ENCODE data around the gene PLEK2.
A peak's percentile ranks its signal among the peaks of the same experiment; 100 is the strongest.

Gene PLEK2

DNA sequence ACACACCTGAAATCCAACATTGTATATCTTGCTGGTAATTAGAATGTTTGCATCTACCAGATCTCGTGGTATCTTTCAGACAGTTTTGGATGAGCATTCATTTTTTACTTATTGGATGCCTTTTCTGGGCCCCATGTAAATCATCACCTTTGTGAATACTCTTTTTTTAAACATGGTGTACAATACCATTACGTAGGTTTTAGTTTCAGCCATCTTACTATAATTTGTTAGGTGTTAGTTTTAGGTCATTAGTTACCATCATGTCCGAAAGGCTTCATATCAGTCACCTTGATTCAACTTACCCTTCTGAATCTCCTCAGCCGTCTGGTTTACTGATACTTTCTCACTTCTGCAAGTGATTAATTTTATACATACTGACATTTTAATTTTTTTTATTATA, 46.5 kb downstream of the PLEK2 start:
- no peak overlapping the region for H3K27ac ChIP-seq
- no peak for DNase-seq
- TF ChIP-seq, protein P1, sequence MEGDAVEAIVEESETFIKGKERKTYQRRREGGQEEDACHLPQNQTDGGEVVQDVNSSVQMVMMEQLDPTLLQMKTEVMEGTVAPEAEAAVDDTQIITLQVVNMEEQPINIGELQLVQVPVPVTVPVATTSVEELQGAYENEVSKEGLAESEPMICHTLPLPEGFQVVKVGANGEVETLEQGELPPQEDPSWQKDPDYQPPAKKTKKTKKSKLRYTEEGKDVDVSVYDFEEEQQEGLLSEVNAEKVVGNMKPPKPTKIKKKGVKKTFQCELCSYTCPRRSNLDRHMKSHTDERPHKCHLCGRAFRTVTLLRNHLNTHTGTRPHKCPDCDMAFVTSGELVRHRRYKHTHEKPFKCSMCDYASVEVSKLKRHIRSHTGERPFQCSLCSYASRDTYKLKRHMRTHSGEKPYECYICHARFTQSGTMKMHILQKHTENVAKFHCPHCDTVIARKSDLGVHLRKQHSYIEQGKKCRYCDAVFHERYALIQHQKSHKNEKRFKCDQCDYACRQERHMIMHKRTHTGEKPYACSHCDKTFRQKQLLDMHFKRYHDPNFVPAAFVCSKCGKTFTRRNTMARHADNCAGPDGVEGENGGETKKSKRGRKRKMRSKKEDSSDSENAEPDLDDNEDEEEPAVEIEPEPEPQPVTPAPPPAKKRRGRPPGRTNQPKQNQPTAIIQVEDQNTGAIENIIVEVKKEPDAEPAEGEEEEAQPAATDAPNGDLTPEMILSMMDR (IDR thresholded peaks at IDR 0.05; ENCODE audit: low read depth, low read length): no peak
- H3K9me3 ChIP-seq (ENCODE audit: severe bottlenecking): no peaks in the 10 kb centered on the region
- H3K36me3 ChIP-seq: peaks cover 73% of the 10 kb centered on the region
- H3K4me3 ChIP-seq (ENCODE audit: low read depth, low read length): no peak overlapping the region
- H3K27me3 ChIP-seq (ENCODE audit: insufficient read depth, low read depth, severe bottlenecking): no peaks in the 10 kb centered on the region

DNA sequence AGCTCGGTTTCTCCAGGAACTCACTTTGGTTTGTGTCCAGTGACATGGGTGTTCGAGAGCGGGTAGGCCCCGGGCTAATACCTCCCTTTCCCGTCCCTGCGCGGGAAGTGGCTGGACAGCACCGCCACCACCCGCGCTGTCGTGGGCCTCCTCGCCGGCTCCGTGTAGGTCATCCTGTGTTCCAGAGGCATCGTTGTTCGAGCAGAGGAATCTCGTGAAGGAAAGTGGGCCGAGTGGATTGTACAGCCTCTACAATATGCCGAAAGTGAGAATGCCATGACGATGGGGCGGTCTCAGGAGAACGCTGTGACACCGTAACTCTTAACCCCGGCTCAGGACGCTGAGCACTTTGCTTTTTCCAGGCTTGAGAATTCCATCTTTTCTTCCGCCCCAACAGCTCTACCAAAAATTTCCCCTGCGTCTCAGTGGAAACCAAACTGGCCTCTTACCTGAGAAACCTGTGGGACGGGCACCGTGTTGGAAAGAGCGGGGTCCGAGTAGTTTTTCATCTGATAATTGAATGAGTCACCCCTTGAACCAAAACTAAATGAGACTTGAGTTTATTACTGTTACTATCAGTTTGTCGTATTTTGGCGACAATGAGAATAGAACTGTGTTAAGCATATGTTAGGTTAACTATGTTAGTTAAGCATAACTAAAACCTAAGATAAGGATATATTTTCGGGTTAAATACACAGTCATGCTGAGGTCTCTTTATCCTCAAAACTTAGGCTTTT, 51.3 kb downstream of the PLEK2 start:
- no peak for DNase-seq
- H3K27me3 ChIP-seq (ENCODE audit: insufficient read depth, low read depth, severe bottlenecking): no peaks in the 10 kb centered on the region
- H3K36me3 ChIP-seq: peaks cover 40% of the 10 kb centered on the region
- peak overlapping the region; percentile 84 for H3K4me3 ChIP-seq (ENCODE audit: low read depth, low read length)
- peak overlapping the region; percentile 99 for H3K27ac ChIP-seq
- TF ChIP-seq, protein P1 (IDR thresholded peaks at IDR 0.05; ENCODE audit: low read depth, low read length): no peak
- no peaks in the 10 kb centered on the region for H3K9me3 ChIP-seq (ENCODE audit: severe bottlenecking)

- peak; percentile 99 for DNase-seq
- Histone ChIP-seq H3K27ac (peak within 1 kb of the TSS; percentile 99), H3K4me3 (ENCODE audit: low read depth, low read length) (peak within 1 kb of the TSS; percentile 84), H3K9me3 (ENCODE audit: severe bottlenecking) (no peaks in the 10 kb centered on the region), H3K27me3 (ENCODE audit: insufficient read depth, low read depth, severe bottlenecking) (no peaks in the 10 kb centered on the region), H3K36me3 (peaks cover 33% of the 10 kb centered on the region)
- TF ChIP-seq, protein P1 (IDR thresholded peaks at IDR 0.05; ENCODE audit: low read depth, low read length): peak; percentile 88
Observed at GRCh38 chr14:67359775-67360469, 52.0 kb downstream of the PLEK2 start, which contains the start of the genes ATP6V1D and EIF2S1. ATP6V1D (minus strand) TSS chr14:67359804; CDS start chr14:67359698, 106 bp downstream. EIF2S1 (plus strand) TSS chr14:67360328; CDS start chr14:67364768, 4,440 bp downstream.

DNA sequence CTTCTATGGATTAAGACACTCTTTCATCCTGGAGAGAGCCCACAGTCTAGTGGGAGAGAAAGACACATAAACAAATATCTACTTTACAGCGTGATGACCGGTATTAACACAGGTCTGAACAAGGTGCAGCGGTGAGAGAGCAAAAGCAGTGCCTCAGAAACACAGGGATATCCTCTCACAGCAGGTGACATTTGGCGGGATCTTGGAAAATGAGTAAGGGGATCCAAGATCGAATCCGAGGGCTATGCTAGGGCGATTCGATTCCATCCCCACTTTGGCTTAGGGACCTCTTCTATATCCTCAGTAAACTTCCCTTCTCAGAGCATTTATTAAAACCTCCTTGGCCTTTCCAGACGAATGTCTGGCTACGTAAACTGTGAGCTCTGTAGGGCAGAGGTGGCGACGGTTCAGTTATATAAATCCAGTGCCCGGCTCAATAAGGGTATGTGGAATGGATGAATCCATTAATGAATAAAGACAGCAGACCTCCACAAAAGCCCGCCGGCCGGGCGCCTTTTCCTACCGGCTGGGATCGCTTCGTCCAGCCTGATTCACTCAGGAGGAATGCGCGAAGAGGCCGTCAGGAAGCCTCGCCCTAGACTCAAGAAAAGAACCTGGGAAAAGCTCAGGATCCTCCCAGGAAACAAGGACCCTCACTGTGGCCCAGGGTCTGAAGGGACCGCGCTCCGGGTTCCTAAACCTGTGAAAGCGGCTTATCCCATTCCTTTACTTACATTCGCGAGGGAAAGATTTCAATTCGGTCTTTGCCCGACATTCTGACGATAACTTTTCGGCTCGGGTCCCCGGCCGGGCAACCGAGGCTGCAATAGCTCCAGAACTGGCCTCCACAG, 52.8 kb downstream of the PLEK2 start:
- Histone ChIP-seq H3K27me3 (ENCODE audit: insufficient read depth, low read depth, severe bottlenecking) (no peaks in the 10 kb centered on the region), H3K27ac (peak overlapping the region; percentile 99), H3K9me3 (ENCODE audit: severe bottlenecking) (no peaks in the 10 kb centered on the region), H3K4me3 (ENCODE audit: low read depth, low read length) (peak overlapping the region; percentile 84), H3K36me3 (peaks cover 29% of the 10 kb centered on the region)
- TF ChIP-seq, protein P1 (IDR thresholded peaks at IDR 0.05; ENCODE audit: low read depth, low read length): no peak
- DNase-seq: peak; percentile 14

- no peak for DNase-seq
- Histone ChIP-seq H3K9me3 (ENCODE audit: severe bottlenecking) (no peaks in the 10 kb centered on the region), H3K27ac (no peak overlapping the region), H3K4me3 (ENCODE audit: low read depth, low read length) (no peak overlapping the region), H3K27me3 (ENCODE audit: insufficient read depth, low read depth, severe bottlenecking) (no peaks in the 10 kb centered on the region), H3K36me3 (peaks cover 27% of the 10 kb centered on the region)
- TF ChIP-seq, protein P1 (IDR thresholded peaks at IDR 0.05; ENCODE audit: low read depth, low read length): no peak
Observed at GRCh38 chr14:67357969-67358354, 54.0 kb downstream of the PLEK2 start.
